Measurements from ENCODE around the gene PCCA.
"Not testable (repeated sequence)": the region's sequence is repeated elsewhere in the genome, so short reads cannot be mapped to it uniquely, and the experiment has no call there.

The PCCA gene

GRCh38 chr13:100146534-100146933 is 57.6 kb downstream of the PCCA start:
- no peak for DNase-seq

GRCh38 chr13:100147825-100148224 is 58.9 kb downstream of the PCCA start:
- DNase-seq, result no peak

- DNase-seq, result no peak
Measured at GRCh38 chr13:100148422-100148821, 59.5 kb downstream of the PCCA start.

- DNase-seq, result no peak
Measured at GRCh38 chr13:100149389-100149788, 60.5 kb downstream of the PCCA start.

GRCh38 chr13:100150711-100151110 is 61.8 kb downstream of the PCCA start:
- DNase-seq, result not testable (repeated sequence)

- no peak for DNase-seq
Measured at GRCh38 chr13:100154842-100155416, 66.0 kb downstream of the PCCA start.

GRCh38 chr13:100156788-100157187 is 67.9 kb downstream of the PCCA start:
- DNase-seq, result no peak

- no peak for DNase-seq
Measured at GRCh38 chr13:100158569-100158968, 69.7 kb downstream of the PCCA start.

GRCh38 chr13:100159584-100159983 is 70.7 kb downstream of the PCCA start:
- DNase-seq, result no peak

GRCh38 chr13:100160450-100160849 is 71.6 kb downstream of the PCCA start:
- DNase-seq, result no peak

GRCh38 chr13:100163375-100163774 is 74.5 kb downstream of the PCCA start:
- no peak for DNase-seq

- no peak for DNase-seq
Measured at GRCh38 chr13:100173203-100173602, 84.3 kb downstream of the PCCA start.

GRCh38 chr13:100174455-100174854 is 85.6 kb downstream of the PCCA start:
- DNase-seq, result not testable (repeated sequence)

- no peak for DNase-seq
Measured at GRCh38 chr13:100175078-100175802, 86.3 kb downstream of the PCCA start.

GRCh38 chr13:100175803-100176182 is 86.9 kb downstream of the PCCA start:
- no peak for DNase-seq

GRCh38 chr13:100176801-100177400 is 88.0 kb downstream of the PCCA start:
- DNase-seq, result peak; percentile 36

- no peak for DNase-seq
Measured at GRCh38 chr13:100178309-100178708, 89.4 kb downstream of the PCCA start.

- no peak for DNase-seq
Measured at GRCh38 chr13:100179276-100179675, 90.4 kb downstream of the PCCA start.

- DNase-seq, result no peak
Measured at GRCh38 chr13:100182900-100183490, 94.1 kb downstream of the PCCA start.

GRCh38 chr13:100184095-100184494 is 95.2 kb downstream of the PCCA start:
- no peak for DNase-seq

GRCh38 chr13:100195568-100195967 is 106.7 kb downstream of the PCCA start:
- no peak for DNase-seq

GRCh38 chr13:100196375-100196774 is 107.5 kb downstream of the PCCA start:
- DNase-seq, result no peak

GRCh38 chr13:100197116-100197515 is 108.2 kb downstream of the PCCA start:
- DNase-seq, result no peak
